Measurements from ENCODE around the gene LRRC8A. TPM values are rescaled to one million over a fixed set of nuclear protein-coding genes. Genes with fewer than 3 reads are reported as not detected.

LRRC8A gene
- total RNA-seq, 6 experiments from 2014 or later: 8.6 to 46.1 (median 22.1) TPM

DNA sequence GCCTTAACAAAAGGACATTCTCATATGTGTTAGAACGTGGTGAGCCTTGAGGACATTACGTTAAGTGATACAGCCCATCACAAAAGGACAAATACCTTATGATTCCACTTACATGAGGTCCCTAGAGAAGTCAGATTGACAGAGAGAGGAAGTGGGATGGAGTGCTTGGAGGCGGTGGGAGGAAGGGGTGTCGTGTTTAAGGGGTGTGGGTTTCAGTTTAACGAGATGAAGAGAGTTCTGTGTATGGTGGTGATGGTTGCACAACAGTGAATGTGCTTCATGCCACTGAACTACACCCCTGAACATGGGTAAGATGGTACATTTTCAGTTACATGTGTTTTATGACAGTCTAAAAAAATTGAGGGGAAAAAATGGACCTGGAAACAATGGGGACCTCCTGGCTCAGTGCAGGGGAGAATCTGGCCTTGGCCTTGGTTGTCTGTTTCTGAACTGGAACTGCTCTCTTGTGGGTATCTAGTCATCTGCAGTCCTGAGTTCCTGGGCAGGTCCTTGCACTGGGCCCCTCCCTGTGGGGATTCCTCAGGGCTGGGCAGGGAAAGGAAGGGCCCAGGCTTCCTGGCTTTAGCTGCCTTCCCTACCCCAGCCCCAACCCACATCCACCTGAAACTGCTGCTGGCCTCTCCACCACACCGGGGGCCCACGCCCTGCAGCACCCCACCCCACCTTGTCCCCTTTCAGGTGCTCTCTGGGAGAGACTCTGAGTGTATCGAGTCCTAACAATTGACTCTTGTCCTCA is 17.8 kb downstream of the LRRC8A start:
- no peaks in the 10 kb centered on the region for H3K9me3 ChIP-seq
- H3K27me3 ChIP-seq: no peaks in the 10 kb centered on the region
- intact Hi-C loops (cut with DNase I): no loop called here
- peak overlapping the region in 1 of 3 donors; percentile 33 for H3K27ac ChIP-seq
- 39% methylated on average over 3 of the region's 8 CpGs for WGBS (ENCODE audit: insufficient coverage, low coverage, low lambda C conversion rate, missing lambda C conversion rate)
- DNase-seq (no peak), ATAC-seq (peak; percentile 12 to 39 (median 26))
- TF ChIP-seq POLR2A (IDR thresholded peaks at IDR 0.05): no peak
- TF ChIP-seq, protein P1, sequence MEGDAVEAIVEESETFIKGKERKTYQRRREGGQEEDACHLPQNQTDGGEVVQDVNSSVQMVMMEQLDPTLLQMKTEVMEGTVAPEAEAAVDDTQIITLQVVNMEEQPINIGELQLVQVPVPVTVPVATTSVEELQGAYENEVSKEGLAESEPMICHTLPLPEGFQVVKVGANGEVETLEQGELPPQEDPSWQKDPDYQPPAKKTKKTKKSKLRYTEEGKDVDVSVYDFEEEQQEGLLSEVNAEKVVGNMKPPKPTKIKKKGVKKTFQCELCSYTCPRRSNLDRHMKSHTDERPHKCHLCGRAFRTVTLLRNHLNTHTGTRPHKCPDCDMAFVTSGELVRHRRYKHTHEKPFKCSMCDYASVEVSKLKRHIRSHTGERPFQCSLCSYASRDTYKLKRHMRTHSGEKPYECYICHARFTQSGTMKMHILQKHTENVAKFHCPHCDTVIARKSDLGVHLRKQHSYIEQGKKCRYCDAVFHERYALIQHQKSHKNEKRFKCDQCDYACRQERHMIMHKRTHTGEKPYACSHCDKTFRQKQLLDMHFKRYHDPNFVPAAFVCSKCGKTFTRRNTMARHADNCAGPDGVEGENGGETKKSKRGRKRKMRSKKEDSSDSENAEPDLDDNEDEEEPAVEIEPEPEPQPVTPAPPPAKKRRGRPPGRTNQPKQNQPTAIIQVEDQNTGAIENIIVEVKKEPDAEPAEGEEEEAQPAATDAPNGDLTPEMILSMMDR (IDR thresholded peaks at IDR 0.05): no peak
- no peaks in the 10 kb centered on the region for H3K4me1 ChIP-seq
- H3K4me3 ChIP-seq: no peak overlapping the region
- H3K36me3 ChIP-seq: peaks cover 0 to 7% (median under 1%) of the 10 kb centered on the region in 4 donors

DNA sequence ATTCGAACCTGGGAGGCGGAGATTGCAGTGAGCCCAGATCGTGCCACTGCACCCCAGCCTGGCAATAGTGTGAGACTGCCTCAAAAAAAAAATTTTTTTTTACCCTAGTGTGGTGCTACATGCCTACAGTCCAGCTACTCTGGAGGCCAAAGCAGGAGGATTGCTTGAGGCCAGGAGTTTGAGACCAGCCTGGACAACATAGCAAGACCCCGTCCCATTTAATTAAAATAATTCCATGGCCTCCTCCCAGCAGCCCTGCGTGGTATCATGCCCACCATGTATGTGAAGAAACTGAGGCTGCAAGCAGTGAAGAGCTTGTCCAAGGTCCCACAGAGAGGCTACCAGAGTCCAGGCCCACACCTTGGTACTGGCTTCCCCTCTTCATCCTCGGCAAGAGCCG is 19.4 kb downstream of the LRRC8A start:
- Histone ChIP-seq H3K27ac (peak overlapping the region in 1 of 3 donors; percentile 24), H3K27me3 (no peaks in the 10 kb centered on the region), H3K9me3 (no peaks in the 10 kb centered on the region), H3K4me3 (no peak overlapping the region), H3K4me1 (no peaks in the 10 kb centered on the region), H3K36me3 (peaks cover 0 to 9% (median under 1%) of the 10 kb centered on the region in 4 donors)
- no peak for DNase-seq
- intact Hi-C loops (cut with DNase I): no loop called here
- TF ChIP-seq POLR2A (IDR thresholded peaks at IDR 0.05): no peak
- TF ChIP-seq, protein P1 (IDR thresholded peaks at IDR 0.05): no peak
- no peak for ATAC-seq
- no CpG with 5 or more reads among the region's 7 CpGs for WGBS (ENCODE audit: insufficient coverage, low coverage, low lambda C conversion rate, missing lambda C conversion rate)

DNA sequence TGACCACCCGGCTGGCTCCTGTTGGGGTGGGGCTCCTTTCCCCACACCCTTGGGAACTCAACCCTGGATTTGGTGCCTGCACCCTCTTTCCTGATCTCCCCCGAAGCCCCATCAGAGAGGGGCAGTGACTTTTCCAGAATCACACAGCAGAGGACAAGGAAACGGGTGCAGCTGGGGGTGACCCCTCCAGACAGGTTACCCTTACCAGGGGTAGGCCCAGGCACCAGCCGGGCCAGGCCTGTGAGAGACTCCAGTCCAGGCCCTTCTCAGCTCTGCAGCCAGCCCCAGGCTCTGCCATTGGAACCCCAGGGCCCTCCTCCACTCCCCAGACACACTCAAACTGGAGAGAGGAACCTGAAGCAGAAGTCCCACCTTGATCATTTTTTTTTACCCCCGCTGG is 19.9 kb downstream of the LRRC8A start:
- Histone ChIP-seq H3K9me3 (no peaks in the 10 kb centered on the region), H3K4me3 (no peak overlapping the region), H3K27ac (peak overlapping the region in 1 of 3 donors; percentile 24), H3K4me1 (no peaks in the 10 kb centered on the region), H3K36me3 (peaks cover 0 to 13% (median under 1%) of the 10 kb centered on the region in 4 donors), H3K27me3 (no peaks in the 10 kb centered on the region)
- 75% methylated on average over 1 of the region's 5 CpGs for WGBS (ENCODE audit: insufficient coverage, low coverage, low lambda C conversion rate, missing lambda C conversion rate)
- no peak for DNase-seq
- intact Hi-C loops (cut with DNase I): no loop called here
- peak in 2 of 4 donors; percentile 1 to 24 for ATAC-seq
- TF ChIP-seq, protein P1 (IDR thresholded peaks at IDR 0.05): no peak
- no peak for TF ChIP-seq POLR2A (IDR thresholded peaks at IDR 0.05)

DNA sequence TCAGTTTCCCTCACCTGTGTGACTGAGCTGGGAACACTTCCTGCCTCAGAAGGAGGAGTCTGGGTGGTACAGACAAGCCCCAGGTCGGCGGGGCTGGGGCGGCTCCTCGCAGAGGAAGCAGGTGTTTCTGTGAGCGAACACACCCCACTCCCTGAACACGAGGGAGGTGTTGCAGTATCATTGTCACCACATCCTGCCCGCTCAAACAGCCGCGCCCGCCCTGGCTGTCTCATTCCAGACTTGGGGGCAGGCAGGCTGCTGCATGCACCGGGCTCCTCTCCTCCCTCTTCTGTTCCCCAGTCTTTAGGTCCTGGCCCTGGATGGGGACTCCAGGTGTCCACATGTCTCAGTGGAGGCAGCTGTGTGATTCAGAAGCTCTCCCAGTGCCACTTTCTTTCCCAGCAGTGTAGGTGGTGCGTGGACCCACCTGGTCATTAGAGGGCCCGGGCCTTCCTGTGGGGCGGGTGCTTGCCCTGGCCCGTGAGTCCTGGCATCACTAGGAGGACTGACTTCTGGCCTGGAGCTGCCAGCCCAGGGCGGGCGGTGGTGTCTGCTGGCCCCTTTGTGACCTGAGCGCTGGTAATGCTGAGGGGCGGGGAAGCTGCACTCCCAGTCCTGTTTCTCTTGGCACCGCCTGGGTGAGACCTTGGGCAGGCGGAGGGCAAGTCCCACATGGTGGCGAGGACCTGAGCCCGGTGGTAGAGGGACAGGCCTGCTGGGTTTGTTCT is 20.6 kb downstream of the LRRC8A start:
- no CpG with 5 or more reads among the region's 23 CpGs for WGBS (ENCODE audit: insufficient coverage, low coverage, low lambda C conversion rate, missing lambda C conversion rate)
- no peaks in the 10 kb centered on the region for H3K9me3 ChIP-seq
- no peaks in the 10 kb centered on the region for H3K4me1 ChIP-seq
- H3K27ac ChIP-seq: peak overlapping the region in 1 of 3 donors; percentile 24
- H3K36me3 ChIP-seq: peaks cover 0 to 20% (median 2%) of the 10 kb centered on the region in 4 donors
- ATAC-seq (peak; percentile 28 to 34 (median 32)), DNase-seq (no peak)
- H3K4me3 ChIP-seq: no peak overlapping the region
- no peaks in the 10 kb centered on the region for H3K27me3 ChIP-seq
- intact Hi-C loops (cut with DNase I): no loop called here
- TF ChIP-seq, protein P1 (IDR thresholded peaks at IDR 0.05): no peak
- TF ChIP-seq POLR2A (IDR thresholded peaks at IDR 0.05): no peak

Measured in right lobe of liver (tissue), 6 donors.